ENCODE results near the gene ZNF574. TPM values are rescaled to one million over a fixed set of nuclear protein-coding genes. Genes with fewer than 3 reads are reported as not detected.

The ZNF574 gene
- total and polyA plus RNA-seq, 2 of the 8 experiments (the other 6 are each of a cell fraction or from before 2014, with no cell fraction given) = 27.0 to 38.8 TPM

- Histone ChIP-seq H3K79me2 (ENCODE audit: control insufficient read depth in 1 of 2, insufficient read depth in 2 of 2, low read length in 2 of 2) (no peaks in the 10 kb centered on the region), H3K27me3 (replicated peaks in 1 of 4; ENCODE audit: control insufficient read depth in 3 of 4, extremely low read depth in 1 of 4, insufficient read depth in 3 of 4, low read length in 3 of 4) (no peaks in the 10 kb centered on the region; a peak in 1 of 7 replicates), H3K4ac (replicated peaks; ENCODE audit: insufficient read length, low read depth, low read length) (no peak overlapping the region), H3K9ac (replicated peaks in 1 of 4; ENCODE audit: extremely low read depth in 1 of 4, low read depth in 3 of 4, low read length in 3 of 4) (no peak overlapping the region), H3K79me1 (ENCODE audit: low read depth, low read length) (no peaks in the 10 kb centered on the region), H3K14ac (ENCODE audit: insufficient read length) (no peak overlapping the region), H4K5ac (ENCODE audit: insufficient read length, low read depth, low read length) (no peak overlapping the region), H2BK120ac (replicated peaks; ENCODE audit: low read depth, low read length) (no peak overlapping the region), H2AK5ac (ENCODE audit: low read depth, low read length) (no peak overlapping the region), H3K9me3 (ENCODE audit: insufficient read depth in 2 of 2, low read depth in 1 of 2, low read length in 1 of 2) (no peaks in the 10 kb centered on the region), H4K20me1 (replicated peaks in 1 of 2; ENCODE audit: control insufficient read depth in 1 of 2, insufficient read depth in 2 of 2, low read length in 2 of 2) (peaks cover 0 to 2% of the 10 kb centered on the region in 2 experiments), H3K23ac (ENCODE audit: insufficient read length) (no peak overlapping the region), H2AFZ (ENCODE audit: low read length) (no peak overlapping the region), H3K27ac (ENCODE audit: low read depth, low read length) (no peak overlapping the region), H4K8ac (ENCODE audit: extremely low read depth, insufficient read depth, low read length) (no peak overlapping the region), H2BK12ac (ENCODE audit: low read depth, low read length) (no peak overlapping the region), H2BK5ac (ENCODE audit: low read depth, low read length) (no peak overlapping the region), H3K18ac (ENCODE audit: extremely low read depth, low read length) (no peak overlapping the region), H3K4me3 (ENCODE audit: extremely low read depth in 1 of 4, insufficient read depth in 2 of 4, low read depth in 3 of 4, low read length in 4 of 4) (no peak overlapping the region), H3K56ac (replicated peaks; ENCODE audit: insufficient read length, low read depth, low read length) (no peak overlapping the region), H3K23me2 (ENCODE audit: low read depth, low read length) (no peaks in the 10 kb centered on the region), H3K36me3 (ENCODE audit: control insufficient read depth in 2 of 4, insufficient read depth in 4 of 4, low read length in 3 of 4) (no peaks in the 10 kb centered on the region), H2BK20ac (ENCODE audit: low read length) (no peak overlapping the region), H3K4me2 (ENCODE audit: insufficient read depth in 1 of 2, low read depth in 2 of 2, low read length in 2 of 2) (no peak overlapping the region), H4K91ac (replicated peaks; ENCODE audit: insufficient read length, low read length) (no peak overlapping the region), H2BK15ac (ENCODE audit: low read length) (no peak overlapping the region), H3K4me1 (replicated peaks in 1 of 4; ENCODE audit: control insufficient read depth in 3 of 4, insufficient read depth in 4 of 4, low read length in 3 of 4) (peaks cover 0 to 12% (median 8%) of the 10 kb centered on the region in 4 experiments; a peak in 4 of 7 replicates)
- CTCF ChIA-PET (ENCODE audit: partially characterized antibody) = interaction anchor here (0.8 to 4.8 kb wide), 13 partner anchors 11 to 254 kb away, joined by 3 to 59 read pairs (median 4); no protein-coding TSS in a partner anchor
- WGBS, 2 experiments (ENCODE audit: extremely low coverage in 1 of 2, insufficient coverage in 1 of 2, insufficient read length in 1 of 2, insufficient replicate concordance in 2 of 2, low coverage in 1 of 2, low lambda C conversion rate in 2 of 2, missing lambda C conversion rate in 1 of 2) = 82% methylated on average over 6 of the region's 6 CpGs; no CpG with 5 or more reads in 1 of the 2 experiments
- FAIRE-seq (no peak), DNase-seq (ENCODE audit: low read depth in 1 of 2, low spot score in 2 of 2) (no peak)
- POLR2A ChIA-PET (ENCODE audit: partially characterized antibody) = interaction anchor here (1.0 to 1.2 kb wide), 2 partner anchors 12 to 95 kb away, joined by 3 to 5 read pairs; partner anchors contain the start of gene ZNF526
- TF ChIP-seq, protein P1, sequence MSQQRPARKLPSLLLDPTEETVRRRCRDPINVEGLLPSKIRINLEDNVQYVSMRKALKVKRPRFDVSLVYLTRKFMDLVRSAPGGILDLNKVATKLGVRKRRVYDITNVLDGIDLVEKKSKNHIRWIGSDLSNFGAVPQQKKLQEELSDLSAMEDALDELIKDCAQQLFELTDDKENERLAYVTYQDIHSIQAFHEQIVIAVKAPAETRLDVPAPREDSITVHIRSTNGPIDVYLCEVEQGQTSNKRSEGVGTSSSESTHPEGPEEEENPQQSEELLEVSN (IDR thresholded peaks at IDR 0.05) = no peak
- TF ChIP-seq TEAD4 (IDR thresholded peaks at IDR 0.05; ENCODE audit: low read depth, low read length) = no peak
- no peak for TF ChIP-seq GABPA (IDR thresholded peaks at IDR 0.05; ENCODE audit: borderline replicate concordance, insufficient read depth, low read length)
- no peak for TF ChIP-seq SIRT6 (IDR thresholded peaks at IDR 0.05; ENCODE audit: low read length)
- no peak for TF ChIP-seq ASH2L (IDR thresholded peaks at IDR 0.05; ENCODE audit: low read length)
- TF ChIP-seq RFX5 (IDR thresholded peaks at IDR 0.05; ENCODE audit: borderline replicate concordance, low read depth, low read length) = no peak
- no peak for TF ChIP-seq CBX8 (IDR thresholded peaks at IDR 0.05; ENCODE audit: borderline replicate concordance, low read depth, low read length)
- TF ChIP-seq SAP30 (IDR thresholded peaks at IDR 0.05; ENCODE audit: insufficient read depth, insufficient replicate concordance, low read length) = no peak
- TF ChIP-seq TCF12 (IDR thresholded peaks at IDR 0.05; ENCODE audit: low read depth, low read length) = no peak
- TF ChIP-seq KDM4A (IDR thresholded peaks at IDR 0.05; ENCODE audit: low read depth, low read length, severe bottlenecking) = no peak
- TF ChIP-seq, protein P2, sequence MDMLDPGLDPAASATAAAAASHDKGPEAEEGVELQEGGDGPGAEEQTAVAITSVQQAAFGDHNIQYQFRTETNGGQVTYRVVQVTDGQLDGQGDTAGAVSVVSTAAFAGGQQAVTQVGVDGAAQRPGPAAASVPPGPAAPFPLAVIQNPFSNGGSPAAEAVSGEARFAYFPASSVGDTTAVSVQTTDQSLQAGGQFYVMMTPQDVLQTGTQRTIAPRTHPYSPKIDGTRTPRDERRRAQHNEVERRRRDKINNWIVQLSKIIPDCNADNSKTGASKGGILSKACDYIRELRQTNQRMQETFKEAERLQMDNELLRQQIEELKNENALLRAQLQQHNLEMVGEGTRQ (IDR thresholded peaks at IDR 0.05; ENCODE audit: low read length) = no peak
Measured at GRCh38 chr19:42125536-42125935, 49.6 kb downstream of the ZNF574 start.
